ENCODE measurements around the gene EGFR. TPM values are rescaled to one million over a fixed set of nuclear protein-coding genes. Genes with fewer than 3 reads are reported as not detected.

The EGFR gene
- total RNA-seq, 1 donor from 2014 or later = 67.2 TPM

- H3K4me3 ChIP-seq (ENCODE audit: low read depth, low read length) = no peak overlapping the region
- DNase-seq (ENCODE audit: low read depth) = no peak
- no peaks in the 10 kb centered on the region for H3K27me3 ChIP-seq (ENCODE audit: control insufficient read depth, insufficient read depth, low read length)
- TF ChIP-seq CTCF (IDR thresholded peaks at IDR 0.05; ENCODE audit: insufficient read depth, low read length, poor library complexity, severe bottlenecking) = no peak
- H3K36me3 ChIP-seq (ENCODE audit: control insufficient read depth, insufficient read depth, low read length) = no peaks in the 10 kb centered on the region
Observed at GRCh38 chr7:55061726-55062499, 43.1 kb downstream of the EGFR start.

DNA sequence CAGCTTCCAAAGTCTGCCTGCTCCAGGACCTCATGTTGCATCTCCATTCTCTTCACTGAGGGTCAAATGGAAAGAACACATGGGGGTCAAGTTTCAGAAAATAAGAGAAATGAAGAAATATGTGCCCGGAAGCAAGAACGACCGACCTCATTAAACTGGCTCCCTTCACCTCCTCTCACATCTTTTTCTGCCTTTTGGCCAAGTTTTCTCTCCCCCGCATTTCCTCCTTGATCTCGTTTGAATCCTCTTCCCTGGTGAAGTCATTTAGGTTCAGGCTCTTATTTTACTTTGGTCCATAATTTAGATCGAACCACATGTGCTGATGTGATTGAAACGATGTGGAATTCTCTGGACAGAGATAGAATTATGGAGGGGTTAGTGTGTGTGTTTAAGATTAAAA, 44.2 kb downstream of the EGFR start:
- no peak overlapping the region for H3K4me3 ChIP-seq (ENCODE audit: low read depth, low read length)
- H3K27me3 ChIP-seq (ENCODE audit: control insufficient read depth, insufficient read depth, low read length) = no peaks in the 10 kb centered on the region
- DNase-seq (ENCODE audit: low read depth) = no peak
- H3K36me3 ChIP-seq (ENCODE audit: control insufficient read depth, insufficient read depth, low read length) = no peaks in the 10 kb centered on the region
- no peak for TF ChIP-seq CTCF (IDR thresholded peaks at IDR 0.05; ENCODE audit: insufficient read depth, low read length, poor library complexity, severe bottlenecking)

- Histone ChIP-seq H3K27me3 (ENCODE audit: control insufficient read depth, insufficient read depth, low read length) (no peaks in the 10 kb centered on the region), H3K36me3 (ENCODE audit: control insufficient read depth, insufficient read depth, low read length) (no peaks in the 10 kb centered on the region), H3K4me3 (ENCODE audit: low read depth, low read length) (no peak overlapping the region)
- no peak for DNase-seq (ENCODE audit: low read depth)
- no peak for TF ChIP-seq CTCF (IDR thresholded peaks at IDR 0.05; ENCODE audit: insufficient read depth, low read length, poor library complexity, severe bottlenecking)
Observed at GRCh38 chr7:55063633-55064032, 44.8 kb downstream of the EGFR start.

DNA sequence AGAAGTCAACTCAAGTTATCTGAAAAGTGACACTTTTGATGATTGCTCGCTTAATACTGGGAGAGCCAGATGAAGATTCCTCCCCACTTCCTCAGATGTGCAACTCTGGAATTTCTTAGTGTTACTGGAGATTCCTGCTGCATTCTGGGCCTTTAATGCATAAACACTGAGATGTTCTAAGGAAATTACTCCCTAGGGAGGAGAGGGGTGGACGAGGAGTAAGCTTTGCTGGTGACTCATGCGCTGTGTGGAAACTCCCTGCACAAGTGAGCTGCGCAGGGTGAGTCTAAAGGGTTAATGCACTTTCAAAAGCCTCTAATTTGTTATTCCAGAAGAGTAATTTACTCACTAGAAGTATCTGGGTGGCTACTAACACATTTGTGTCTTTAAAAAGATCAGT, 46.3 kb downstream of the EGFR start:
- Histone ChIP-seq H3K36me3 (ENCODE audit: control insufficient read depth, insufficient read depth, low read length) (no peaks in the 10 kb centered on the region), H3K27me3 (ENCODE audit: control insufficient read depth, insufficient read depth, low read length) (no peaks in the 10 kb centered on the region), H3K4me3 (ENCODE audit: low read depth, low read length) (no peak overlapping the region)
- DNase-seq (ENCODE audit: low read depth) = peak; percentile 88
- no peak for TF ChIP-seq CTCF (IDR thresholded peaks at IDR 0.05; ENCODE audit: insufficient read depth, low read length, poor library complexity, severe bottlenecking)

GRCh38 chr7:55065511-55066229, 46.9 kb downstream of the EGFR start:
- H3K27me3 ChIP-seq (ENCODE audit: control insufficient read depth, insufficient read depth, low read length) = no peaks in the 10 kb centered on the region
- TF ChIP-seq CTCF (IDR thresholded peaks at IDR 0.05; ENCODE audit: insufficient read depth, low read length, poor library complexity, severe bottlenecking) = peak; percentile 22
- no peaks in the 10 kb centered on the region for H3K36me3 ChIP-seq (ENCODE audit: control insufficient read depth, insufficient read depth, low read length)
- no peak overlapping the region for H3K4me3 ChIP-seq (ENCODE audit: low read depth, low read length)
- DNase-seq (ENCODE audit: low read depth) = no peak
